TTC549 (cell line): ENCODE results near the gene GPR15LG.

Experiments
- FAIRE-seq: peaks from 2 replicates; lab custom pipeline; 2012; peaks lifted over from hg19 to GRCh38; lab: Jason Lieb, UNC

Gene GPR15LG

DNA sequence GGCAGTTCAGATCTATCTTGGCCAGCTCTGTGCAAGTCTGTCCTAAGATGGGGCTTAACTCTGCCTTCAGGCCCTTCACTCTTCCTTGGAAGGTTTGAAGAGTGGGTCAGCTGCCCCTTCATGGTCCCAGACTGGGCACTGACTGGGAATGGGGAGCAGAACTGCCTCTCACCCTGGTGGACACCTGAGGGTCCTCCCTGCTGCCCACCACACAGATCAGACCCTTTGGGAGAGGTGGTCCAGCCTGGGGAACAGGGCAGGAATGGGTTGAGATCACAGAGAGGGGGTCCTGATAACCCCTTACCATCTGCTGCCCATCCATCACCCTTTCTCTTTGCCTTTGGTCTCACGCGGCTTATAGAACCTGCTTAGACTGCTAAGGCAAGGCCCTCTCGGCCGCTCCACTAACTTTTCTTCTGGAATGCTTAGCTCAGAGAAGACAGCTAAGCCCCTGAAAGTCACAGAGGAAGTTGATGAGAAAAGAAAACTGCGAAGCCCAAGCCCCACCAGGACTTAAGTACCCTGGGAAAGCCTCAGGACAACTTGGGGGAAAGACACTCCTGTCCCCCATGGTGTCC is 20.3 kb downstream of the GPR15LG start:
- no peak for FAIRE-seq

DNA sequence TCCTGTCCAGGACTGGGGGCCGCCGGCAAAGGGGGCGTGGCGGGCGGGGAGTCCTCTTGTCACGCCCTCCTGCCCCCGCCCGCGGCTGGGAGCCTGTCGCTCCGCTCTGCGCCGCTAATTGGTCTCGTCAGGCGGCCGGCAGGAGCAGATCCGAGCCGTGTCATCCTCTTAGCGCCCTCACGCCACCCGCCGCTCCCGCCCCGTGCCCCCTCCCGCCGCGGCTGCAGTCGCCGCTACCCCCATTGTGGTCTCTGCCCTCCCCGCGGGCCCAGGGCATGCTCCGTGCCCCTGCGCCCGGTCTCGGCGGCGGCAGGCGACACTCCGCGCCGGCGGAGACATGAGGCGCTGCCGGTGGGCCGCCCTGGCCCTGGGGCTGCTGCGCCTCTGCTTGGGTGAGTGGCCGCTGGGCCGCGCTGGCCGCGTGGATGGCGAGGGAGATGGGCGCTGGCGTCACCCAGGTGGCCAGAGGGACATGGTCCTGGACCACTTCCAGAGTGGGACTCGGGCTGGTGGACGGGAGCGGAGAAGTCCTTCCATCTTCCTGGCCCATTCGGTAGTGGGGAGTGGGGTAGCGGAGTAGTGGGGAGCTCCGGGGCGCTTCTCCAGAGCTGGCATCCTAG is 20.9 kb downstream of the GPR15LG start, which contains the start of gene CDHR1:
CDHR1 (plus strand) TSS at position 114 of the 620 bp plus-strand sequence; CDS start at position 338, 224 bp downstream.
- no peak for FAIRE-seq

DNA sequence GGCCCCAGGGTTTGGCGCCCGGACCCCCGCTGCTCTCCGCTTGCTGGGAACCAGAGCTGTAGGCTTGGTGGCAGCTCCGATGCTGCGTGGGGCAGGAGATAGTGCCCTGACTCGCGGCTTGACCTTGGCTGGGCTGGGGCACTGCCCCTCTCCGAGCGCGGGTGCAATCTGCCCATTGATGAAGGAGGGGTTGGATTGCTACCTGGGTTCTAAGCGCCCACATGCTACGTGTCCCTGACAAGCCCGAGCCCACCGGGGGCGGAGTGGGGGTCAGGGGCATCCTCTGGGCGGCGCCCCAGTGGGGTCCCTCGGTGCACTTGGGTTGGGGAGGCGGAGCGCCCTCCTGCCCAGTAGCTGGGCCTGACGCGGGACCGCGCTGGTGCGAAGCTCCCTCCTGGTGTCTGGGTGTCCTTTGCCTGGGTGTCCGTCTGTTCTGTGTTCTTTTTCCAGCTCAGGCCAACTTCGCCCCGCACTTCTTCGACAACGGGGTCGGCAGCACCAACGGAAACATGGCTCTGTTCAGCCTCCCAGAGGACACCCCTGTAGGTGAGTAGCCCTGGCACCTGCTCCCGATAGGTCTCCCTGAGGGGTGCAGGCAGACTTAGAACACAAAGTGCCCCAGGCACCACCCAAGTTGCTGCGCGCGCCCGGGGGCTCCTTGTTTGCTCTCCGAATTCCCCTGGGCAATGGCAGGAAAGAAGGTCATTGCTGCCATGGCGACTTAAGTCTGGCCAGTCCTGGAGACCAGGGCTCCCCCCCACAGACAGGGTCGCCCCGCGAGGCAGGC is 21.6 kb downstream of the GPR15LG start:
- no peak for FAIRE-seq

DNA sequence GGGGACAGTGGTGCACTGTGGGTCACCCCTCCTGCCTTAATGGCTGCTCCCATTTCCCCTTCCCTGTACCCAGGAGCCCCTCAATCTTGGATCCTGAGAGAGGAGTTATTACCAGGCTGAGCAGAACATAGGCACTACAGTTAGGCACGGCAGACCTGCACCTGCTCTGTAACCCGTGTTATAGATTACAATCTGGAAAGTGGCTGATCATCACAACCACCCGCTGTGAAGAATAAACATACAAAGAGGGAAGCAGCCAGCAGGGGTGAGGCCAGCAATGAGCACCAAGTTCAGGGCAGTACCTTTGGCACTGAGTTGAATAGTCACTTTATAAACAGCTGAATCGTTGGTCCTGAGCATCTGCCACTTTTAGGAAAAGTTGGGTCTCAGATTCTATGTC is 22.5 kb downstream of the GPR15LG start:
- FAIRE-seq = no peak

DNA sequence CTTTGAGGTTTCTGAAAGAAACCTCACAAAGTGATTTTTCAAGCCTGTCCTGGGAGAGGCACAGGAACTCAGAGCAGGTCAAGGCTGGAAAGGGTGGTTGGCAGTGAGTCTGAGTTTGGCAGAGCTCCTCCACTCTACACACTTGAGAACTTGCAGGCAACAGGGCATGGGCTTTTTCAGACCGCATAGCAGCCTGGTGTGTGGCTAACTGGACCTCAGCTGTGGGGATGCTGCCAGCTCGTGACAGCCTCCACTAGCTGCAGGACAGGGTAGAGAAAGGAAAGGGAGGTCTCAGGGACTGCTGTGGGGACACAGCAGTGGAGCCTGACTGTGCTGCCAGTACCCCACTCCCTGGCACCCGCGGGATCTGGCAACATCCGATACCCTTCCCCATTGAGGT is 23.3 kb downstream of the GPR15LG start:
- FAIRE-seq = no peak

DNA sequence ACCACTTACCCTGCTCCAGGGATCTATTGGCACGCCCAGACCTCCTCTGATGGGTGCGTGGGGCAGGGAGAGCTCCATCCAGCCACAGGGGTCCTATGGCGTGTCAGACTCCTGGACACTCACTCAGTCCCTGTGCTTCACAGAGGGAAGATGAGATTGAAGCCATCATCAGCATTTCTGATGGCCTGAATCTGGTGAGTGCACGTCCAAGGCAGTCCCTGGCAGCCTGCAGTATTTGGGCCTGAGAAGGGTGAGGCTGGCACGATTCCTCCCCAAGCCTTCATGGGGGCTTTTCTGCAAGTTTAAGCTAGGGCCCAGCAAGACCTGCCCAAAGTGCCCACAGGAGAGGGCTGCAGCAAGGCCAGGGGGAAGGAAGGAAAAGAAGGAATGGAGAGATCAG is 24.0 kb downstream of the GPR15LG start:
- FAIRE-seq = no peak

DNA sequence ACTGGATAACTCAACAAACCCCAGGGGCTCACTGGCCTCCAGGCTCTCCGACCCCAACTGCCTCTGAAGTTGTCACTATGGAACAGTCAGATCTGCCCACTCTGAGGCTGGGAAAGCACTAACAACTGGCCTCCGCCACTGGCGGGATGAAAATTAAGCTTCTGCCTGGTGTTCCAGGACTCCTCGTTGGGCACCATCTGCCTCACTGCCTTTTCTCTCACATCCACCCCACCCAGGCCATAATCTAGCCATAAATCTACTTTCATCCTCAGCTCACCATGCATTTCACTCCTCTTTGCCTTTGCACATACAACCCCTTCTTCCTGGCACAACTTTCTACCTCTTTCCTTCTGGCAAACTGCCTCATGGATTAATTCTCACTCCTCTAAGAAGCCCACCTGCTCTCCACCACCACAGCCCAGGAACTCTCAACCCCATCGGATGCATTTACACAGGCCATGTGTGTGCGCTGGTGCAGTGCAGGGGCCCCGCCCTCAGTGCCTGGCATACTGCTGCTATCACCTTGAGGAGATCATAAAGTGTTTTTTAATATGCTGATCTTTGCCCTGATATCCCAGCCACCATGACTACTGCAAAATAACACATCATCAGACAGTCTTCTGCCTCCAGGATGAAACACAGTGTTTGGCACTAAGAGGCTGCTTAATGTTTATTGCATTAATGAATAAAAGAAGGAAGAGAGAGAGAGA is 24.8 kb downstream of the GPR15LG start:
- no peak for FAIRE-seq

DNA sequence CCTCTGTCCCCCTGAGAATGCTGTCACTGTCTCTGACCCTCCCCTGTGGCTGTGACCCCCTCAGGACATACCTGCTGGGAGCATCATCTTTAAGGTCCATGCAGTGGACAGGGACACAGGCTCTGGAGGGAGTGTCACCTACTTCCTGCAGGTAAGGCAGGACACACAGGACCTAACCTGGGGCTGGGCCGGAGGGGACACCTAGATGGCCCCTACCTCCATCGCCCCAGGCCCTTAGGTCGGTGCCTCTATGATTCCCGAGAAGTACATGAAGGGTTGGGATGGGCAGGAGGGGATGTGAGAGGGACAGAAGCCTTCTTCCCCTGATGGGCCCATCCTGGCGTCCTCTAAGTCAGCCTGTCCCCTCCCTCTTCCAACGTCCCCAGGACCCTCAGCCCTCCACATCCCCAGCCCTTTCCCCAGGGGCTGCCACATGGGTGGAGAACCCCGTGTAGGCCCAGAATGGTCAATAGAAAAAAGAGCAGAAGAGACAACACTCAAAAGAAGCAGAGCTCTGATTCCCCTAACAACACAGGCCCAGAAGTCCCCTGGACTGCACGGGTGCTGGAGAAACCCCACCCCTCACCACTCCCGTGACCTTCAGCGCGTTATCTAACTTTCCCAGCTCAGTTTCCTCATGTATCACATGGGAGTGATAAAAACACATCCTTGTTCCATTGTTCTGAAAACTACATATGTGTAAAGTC is 27.1 kb downstream of the GPR15LG start:
- FAIRE-seq = no peak

DNA sequence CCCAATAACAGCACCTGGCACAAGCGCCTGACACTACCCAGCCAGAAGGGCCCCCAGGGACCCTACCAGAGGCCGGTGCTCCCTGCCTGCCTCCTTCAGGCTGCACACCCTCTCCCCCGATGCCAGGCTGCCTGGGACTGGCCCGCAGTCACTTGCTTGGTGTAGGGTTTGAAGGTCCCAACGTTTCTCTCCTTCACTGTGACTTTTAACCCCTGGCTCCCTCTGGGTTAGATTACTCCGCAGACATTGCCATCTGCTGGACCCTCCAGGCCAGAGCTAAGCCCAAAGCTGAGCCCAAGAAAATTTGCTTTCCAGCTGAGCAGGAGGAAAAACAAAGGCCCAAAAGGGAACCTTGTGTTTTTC is 27.6 kb downstream of the GPR15LG start:
- FAIRE-seq = no peak

DNA sequence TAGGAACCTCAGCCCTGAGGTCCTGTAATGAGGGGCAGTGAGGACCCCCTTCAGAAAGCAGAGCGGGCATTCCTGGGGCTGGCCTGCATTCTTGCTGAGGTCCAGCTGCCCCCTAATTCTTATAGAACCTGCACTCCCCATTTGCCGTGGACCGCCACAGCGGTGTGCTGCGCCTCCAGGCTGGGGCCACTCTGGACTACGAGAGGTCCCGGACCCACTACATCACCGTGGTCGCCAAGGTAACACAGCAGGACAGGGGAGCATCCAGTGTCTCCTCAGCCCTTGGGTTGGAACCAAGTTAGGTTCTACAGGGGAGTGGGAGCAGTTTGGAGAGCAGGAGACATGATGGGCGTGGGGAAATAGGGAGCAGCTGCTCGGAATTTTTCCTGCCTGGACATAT is 28.1 kb downstream of the GPR15LG start:
- FAIRE-seq = no peak

DNA sequence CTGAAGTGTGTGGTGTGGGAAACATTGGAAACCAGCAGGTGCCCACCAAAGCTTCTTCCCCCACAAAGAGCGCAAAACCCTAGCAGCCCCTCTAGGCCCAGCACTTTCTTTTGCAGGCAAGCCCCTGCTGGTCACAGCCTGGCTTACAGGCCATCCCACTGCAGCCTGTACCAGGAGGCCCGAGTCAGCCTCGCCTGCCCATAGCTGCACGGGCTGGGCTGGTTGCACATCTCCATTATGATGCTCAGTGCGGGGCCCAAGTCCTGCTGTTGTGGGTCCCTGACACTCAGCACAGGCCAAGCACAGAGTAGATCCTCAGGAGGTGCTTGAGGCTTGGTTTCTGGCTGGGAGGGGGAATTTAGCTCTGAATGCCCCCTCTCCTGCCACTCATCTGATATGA is 28.7 kb downstream of the GPR15LG start:
- no peak for FAIRE-seq

DNA sequence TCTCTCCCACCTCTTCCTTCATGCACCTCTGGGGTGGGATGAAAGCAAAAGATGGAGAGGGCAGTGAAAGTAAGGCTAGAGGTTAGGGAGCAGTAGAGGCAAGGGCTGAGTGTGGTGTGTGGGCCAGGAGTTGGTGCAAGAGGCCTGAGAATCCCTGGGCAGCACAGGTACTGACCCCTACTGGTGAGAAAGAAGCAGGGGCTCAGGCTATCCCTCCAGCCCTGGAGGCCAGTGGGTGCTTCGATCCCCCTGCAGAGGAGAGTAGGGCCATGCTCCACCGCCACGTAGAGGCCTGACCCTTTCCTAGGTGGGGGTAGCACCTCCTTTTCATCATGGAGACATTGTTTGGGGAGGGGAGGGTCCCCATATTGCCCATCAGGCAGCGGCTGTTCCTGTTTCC is 30.5 kb downstream of the GPR15LG start:
- no peak for FAIRE-seq

DNA sequence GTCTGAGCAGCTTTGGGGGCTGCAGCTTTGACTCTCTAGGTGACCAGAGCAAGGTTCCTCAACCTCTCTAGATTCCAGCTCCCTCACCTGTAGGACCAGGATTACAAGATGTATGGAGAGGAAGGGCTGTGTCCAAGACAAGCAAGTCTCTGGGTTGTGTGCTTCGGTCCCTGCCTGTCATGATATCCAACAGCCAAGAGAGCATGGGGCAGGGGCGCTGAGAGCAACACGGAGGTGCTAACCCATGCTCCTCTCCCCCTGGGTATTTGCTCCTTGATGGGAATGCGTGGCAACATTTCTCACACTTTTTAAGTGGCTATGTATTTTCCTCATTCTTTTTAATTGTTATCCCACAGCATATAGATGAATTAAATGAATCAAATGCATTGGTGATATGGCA is 31.0 kb downstream of the GPR15LG start:
- FAIRE-seq = no peak

DNA sequence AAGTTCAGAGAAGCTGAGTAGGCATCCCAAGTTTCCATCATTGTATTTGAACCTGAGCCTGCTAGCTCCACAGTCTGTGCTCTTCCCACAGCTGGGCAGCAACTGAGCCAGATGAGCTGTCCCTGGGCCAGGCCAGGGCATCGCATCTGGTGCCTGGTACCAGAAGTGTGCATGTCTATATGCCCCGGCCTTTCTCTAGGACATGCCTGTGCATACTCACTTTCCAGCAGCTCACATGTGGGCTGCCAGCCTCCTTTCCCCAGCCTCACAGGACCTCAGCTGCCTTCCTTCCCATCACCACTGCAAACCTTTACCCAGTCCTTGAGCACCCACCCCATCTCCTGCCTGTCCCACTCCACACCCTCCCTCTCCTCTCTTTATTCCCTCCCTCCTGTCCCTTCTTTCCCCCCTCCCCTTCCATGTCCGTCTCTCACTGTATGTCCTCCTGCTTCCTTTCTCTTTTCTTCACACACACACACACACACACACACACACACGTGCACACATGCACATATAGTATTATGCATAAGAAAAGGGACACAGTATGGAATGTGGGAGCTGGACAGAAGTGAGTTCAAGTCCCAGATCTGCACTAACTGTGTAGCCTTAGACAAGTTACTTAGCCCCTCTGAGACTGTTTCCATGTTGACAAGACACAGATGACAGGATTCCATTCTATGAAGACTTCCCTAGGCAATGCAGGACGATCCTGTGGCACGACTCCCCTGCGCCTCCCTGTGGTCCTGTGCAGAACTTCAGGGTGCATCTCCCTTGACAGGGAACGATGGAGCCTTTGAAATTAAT is 31.6 kb downstream of the GPR15LG start:
- no peak for FAIRE-seq

DNA sequence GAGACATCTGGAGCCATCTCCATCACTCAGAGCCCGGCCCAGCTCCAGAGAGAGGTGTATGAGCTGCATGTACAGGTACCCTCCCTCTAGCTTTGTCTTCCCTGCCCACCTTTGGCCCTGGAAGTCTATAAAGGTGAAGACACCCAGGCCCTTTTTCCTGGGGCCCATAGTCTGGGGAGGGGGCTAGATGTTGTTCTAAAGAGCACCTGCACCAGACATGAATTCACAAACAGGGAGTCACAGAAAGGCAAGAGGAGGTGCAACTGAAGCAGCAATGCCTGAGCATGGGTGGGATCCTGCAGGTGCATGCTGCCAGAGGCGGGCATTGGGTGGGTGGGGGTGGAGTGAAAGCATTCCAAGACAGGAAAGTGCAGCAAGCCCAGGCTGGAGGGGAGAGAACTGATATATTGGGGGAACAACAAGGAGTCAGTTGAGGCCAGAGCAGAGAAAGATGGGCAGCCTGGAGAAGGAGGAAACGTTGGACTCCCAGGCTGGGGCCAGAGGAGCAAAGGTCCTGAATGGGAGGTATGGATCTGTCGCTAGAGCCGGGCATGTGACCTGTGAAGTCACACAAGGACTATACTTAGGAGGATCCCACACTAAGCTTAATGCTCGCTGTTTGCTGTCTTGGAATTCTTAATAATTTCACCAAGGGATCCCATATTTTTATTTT is 32.4 kb downstream of the GPR15LG start:
- FAIRE-seq = no peak

DNA sequence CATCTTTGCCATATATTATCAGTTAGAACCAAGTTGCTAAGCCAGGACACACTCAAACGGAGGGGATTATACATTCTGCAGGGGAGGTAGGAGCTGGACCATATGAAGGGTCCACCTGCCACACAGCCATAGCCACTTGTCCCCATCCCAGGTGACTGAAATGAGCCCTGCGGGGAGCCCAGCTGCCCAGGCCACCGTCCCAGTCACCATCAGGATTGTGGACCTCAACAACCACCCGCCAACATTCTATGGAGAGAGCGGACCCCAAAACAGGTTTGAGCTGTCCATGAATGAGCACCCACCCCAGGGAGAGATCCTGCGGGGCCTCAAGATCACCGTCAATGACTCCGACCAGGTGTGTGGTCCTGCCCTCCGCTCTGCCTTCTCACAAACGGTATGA is 34.4 kb downstream of the GPR15LG start:
- no peak for FAIRE-seq

DNA sequence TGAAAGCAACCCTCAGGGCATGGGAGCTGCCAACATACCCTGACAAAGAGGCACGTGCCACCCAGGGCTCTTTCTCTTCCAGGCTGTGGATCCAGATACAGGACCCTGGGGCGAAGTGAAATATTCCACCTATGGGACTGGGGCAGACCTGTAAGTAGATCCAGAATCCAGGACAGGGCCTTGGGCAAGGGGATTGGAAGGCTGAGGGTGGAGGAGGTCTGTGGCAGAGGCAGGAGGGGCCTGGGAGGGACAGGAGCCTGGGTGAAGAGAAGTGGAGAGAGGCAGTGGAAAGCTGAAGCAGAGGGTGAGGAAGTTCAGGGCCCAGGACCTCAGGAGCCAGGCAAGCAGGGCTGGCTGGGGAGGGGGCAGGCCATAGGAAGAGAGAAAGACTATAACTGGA is 38.0 kb downstream of the GPR15LG start:
- no peak for FAIRE-seq

DNA sequence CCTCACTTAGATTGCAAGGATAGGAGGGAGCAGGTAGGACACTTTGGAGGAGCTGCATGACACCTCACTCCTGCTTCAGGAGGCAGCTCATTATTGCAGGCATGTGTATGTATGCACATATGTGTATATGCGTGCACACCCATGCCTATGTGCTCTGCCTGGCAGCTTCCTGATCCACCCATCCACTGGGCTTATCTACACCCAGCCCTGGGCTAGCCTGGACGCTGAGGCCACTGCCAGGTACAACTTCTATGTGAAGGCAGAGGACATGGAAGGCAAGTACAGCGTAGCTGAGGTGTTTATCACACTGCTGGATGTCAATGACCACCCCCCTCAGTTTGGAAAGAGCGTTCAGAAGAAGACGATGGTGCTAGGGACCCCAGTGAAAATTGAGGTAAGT is 38.4 kb downstream of the GPR15LG start:
- no peak for FAIRE-seq

DNA sequence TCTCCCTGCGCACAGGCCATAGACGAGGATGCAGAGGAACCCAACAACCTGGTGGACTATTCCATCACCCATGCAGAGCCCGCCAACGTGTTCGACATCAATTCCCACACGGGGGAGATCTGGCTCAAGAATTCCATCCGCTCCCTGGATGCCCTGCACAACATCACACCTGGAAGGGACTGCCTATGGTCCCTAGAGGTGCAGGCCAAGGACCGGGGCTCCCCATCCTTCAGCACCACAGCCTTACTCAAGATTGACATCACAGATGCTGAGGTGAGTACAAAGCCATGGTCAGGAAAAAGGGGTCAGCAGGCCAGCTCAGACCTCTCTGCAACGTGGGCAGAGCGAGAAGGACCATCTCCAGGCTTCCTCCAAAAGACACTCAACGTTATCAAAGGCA is 39.5 kb downstream of the GPR15LG start:
- FAIRE-seq = no peak

DNA sequence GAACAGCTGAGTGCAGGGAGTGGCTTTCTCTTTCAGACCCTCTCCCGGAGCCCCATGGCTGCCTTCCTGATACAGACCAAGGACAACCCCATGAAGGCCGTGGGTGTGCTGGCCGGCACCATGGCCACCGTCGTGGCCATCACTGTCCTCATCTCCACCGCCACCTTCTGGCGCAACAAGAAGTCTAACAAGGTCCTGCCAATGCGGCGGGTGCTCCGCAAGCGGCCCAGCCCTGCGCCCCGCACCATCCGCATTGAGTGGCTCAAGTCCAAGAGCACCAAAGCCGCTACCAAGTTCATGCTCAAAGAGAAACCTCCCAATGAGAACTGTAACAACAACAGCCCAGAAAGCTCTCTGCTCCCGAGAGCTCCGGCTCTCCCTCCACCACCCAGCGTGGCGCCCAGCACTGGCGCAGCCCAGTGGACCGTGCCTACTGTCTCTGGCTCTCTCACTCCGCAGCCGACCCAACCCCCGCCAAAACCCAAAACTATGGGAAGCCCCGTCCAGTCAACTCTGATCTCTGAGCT is 40.5 kb downstream of the GPR15LG start:
- FAIRE-seq = no peak
